Ishikawa (cell line): ENCODE results near the gene EZH2.

Experiments used
- CREB1 ChIP-seq: IDR thresholded peaks from 2 replicates; pipeline ENCODE4 v1.6.1; 2012; ENCODE audit warnings: low read depth
- EGR1 ChIP-seq: IDR thresholded peaks from 2 replicates; pipeline ENCODE4 v1.6.1; 2012
- RAD21 ChIP-seq: IDR thresholded peaks from 2 replicates; pipeline ENCODE4 v1.6.1; 2012; ENCODE audit warnings: low read depth
- REST ChIP-seq: IDR thresholded peaks from 2 replicates; pipeline ENCODE4 v1.6.1; 2012; ENCODE audit warnings: low read depth, mild to moderate bottlenecking
- TAF1 ChIP-seq: IDR thresholded peaks from 2 replicates; pipeline ENCODE4 v1.6.1; 2012; ENCODE audit warnings: low read depth, mild to moderate bottlenecking

- TF ChIP-seq TAF1, result no peak
- no peak for TF ChIP-seq EGR1
- TF ChIP-seq REST, result no peak
- TF ChIP-seq RAD21, result no peak
- no peak for TF ChIP-seq CREB1
These were observed 120.5 kb downstream of the EZH2 start for GRCh38 chr7:148763622-148764021.
